COR-L47 (cell line): ENCODE results near the gene PADI4.
A peak's percentile ranks its signal among the peaks of the same experiment; 100 is the strongest.

ENCODE experiments used
- DNase-seq: peaks from one replicate; lab custom pipeline; 2025; lab: John Stamatoyannopoulos, UW

PADI4 gene

GRCh38 chr1:17286646-17287045 lies 21.4 kb upstream of the PADI4 start:
- no peak for DNase-seq

- DNase-seq, result no peak
Observed at GRCh38 chr1:17287130-17287776, 20.7 kb upstream of the PADI4 start.

- DNase-seq, result no peak
Observed at GRCh38 chr1:17289721-17290120, 18.3 kb upstream of the PADI4 start.

- DNase-seq, result no peak
Observed at GRCh38 chr1:17290553-17290952, 17.4 kb upstream of the PADI4 start.

GRCh38 chr1:17292299-17293160 lies 15.5 kb upstream of the PADI4 start:
- no peak for DNase-seq

GRCh38 chr1:17293681-17294425 lies 14.1 kb upstream of the PADI4 start:
- DNase-seq, result peak; percentile 9

- peak; percentile 42 for DNase-seq
Observed at GRCh38 chr1:17295292-17295691, 12.7 kb upstream of the PADI4 start.

GRCh38 chr1:17296086-17296485 lies 11.9 kb upstream of the PADI4 start:
- DNase-seq, result no peak

- no peak for DNase-seq
Observed at GRCh38 chr1:17297991-17298390, 10.0 kb upstream of the PADI4 start.

- no peak for DNase-seq
Observed at GRCh38 chr1:17301767-17302166, 6.2 kb upstream of the PADI4 start.

GRCh38 chr1:17304151-17304825 lies 3.7 kb upstream of the PADI4 start:
- DNase-seq, result no peak

- no peak for DNase-seq
Observed at GRCh38 chr1:17304826-17305175, 3.2 kb upstream of the PADI4 start.

GRCh38 chr1:17305576-17306095 lies 2.4 kb upstream of the PADI4 start:
- no peak for DNase-seq

- no peak for DNase-seq
Observed at GRCh38 chr1:17306407-17306806, 1.6 kb upstream of the PADI4 start.

GRCh38 chr1:17306921-17307320 lies 1.1 kb upstream of the PADI4 start:
- no peak for DNase-seq

- DNase-seq, result no peak
Observed at GRCh38 chr1:17307329-17307728, 668 bp upstream of the PADI4 start.

GRCh38 chr1:17308593-17308992 lies 596 bp downstream of the PADI4 start:
- DNase-seq, result no peak

GRCh38 chr1:17309426-17310067 lies 1.6 kb downstream of the PADI4 start:
- DNase-seq, result no peak

GRCh38 chr1:17310068-17310640 lies 2.2 kb downstream of the PADI4 start:
- no peak for DNase-seq

GRCh38 chr1:17313530-17314309 lies 5.7 kb downstream of the PADI4 start:
- no peak for DNase-seq
